GM21723 (cell line): ENCODE data around the gene CDH15.
"Not testable (repeated sequence)": the region's sequence is repeated elsewhere in the genome, so short reads cannot be mapped to it uniquely, and the experiment has no call there.

Experiments used
- ATAC-seq: cut with Tn5 transposase; IDR thresholded peaks from one replicate; pipeline ENCODE4 v1.9.1; 2021; ENCODE audit warnings: mild to moderate bottlenecking, moderate library complexity; ENCODE audit not compliant: unreplicated experiment

CDH15 gene

GRCh38 chr16:89155851-89156739 is 15.5 kb upstream of the CDH15 start:
- ATAC-seq: no peak

DNA sequence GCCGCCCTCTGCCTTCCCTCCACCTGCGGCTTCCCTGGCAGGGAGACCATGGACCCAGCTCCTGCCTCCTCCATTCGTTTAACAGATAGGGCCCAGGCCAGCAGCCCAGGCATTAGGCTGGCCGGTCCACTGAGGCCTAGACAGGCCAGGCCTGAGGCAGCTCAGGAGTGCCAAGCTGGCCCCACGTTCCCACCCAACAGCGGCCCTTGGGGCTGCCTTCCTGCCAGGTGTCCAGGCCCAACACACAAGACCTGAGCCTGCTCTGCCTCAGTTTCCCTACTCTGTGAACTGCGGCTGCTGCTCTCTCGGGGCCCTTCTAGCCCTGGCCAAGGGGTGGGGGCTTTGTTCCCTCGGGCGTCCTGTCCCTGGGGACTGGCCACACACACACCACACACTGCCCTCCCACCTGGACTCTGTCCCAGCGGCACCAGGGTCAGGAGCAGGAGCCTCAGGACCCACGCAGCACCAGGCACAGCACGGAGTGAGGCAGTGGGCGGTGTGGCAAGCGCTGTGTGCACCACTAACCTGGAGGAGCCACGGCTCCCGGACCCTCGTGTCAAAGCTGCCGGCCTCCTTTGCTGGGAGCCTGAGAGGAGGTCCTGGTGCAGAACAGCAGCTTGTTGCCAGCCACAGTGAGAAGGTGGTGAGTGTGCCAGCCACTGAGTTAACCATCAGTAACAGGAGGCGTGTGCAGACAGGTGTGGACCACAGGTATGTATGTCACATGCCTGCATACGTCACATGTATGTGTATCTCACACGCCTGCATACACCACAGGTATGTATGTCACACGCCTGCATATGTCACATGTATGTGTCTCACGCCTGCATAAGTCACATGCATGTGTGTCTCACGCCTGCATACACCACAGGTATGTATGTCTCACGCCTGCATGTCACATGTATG is 14.6 kb upstream of the CDH15 start:
- ATAC-seq: no peak

- ATAC-seq: no peak
Measured at GRCh38 chr16:89157778-89158177, 13.8 kb upstream of the CDH15 start.

GRCh38 chr16:89159066-89159849 is 12.3 kb upstream of the CDH15 start:
- ATAC-seq: no peak

DNA sequence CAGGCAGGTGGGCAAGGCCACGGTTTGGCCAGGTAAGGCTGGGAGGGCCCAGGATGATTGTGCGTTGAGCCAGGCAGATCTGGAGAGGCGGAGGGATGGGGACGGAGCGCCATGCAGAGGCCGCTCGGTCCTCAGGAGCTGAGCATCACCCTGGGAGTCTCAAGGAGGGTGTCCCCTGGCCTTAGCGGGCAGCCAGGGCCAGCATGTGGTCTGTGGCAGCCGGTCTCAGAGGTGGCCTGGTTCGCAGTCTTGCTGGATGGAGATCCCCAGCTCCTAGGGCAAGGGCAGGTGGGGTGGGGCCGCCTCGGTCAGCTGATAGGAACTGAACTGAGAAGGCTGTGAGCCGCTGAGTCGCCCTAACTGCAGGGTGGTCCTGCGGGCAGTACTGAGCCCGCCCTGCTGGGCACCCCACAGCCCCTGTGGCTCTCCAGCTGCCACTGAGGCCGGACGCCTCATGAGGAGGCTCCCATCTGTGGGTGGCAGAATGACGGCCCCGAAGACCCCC is 11.6 kb upstream of the CDH15 start:
- no peak for ATAC-seq

- ATAC-seq: no peak
Measured at GRCh38 chr16:89160977-89161701, 10.4 kb upstream of the CDH15 start.

GRCh38 chr16:89161763-89162713 is 9.5 kb upstream of the CDH15 start:
- no peak for ATAC-seq

DNA sequence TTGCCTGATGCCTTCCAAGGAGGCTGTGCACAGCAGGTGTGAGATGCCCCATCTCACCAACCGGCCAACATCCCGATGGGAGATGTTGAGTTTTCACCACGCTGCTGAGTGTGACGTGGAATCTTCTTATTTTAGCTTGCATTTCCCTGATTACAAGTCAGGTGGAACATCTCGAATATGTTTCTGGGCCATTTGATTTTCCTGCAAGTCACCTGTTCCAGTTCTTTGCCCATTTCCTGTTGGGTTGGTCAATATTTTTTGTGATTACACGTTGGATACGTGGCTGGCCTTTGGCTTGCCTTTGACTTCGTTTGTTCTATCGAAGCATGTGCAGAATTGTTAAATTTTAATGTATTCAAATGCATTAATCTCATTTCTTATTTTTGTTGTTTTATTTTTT is 8.3 kb upstream of the CDH15 start:
- no peak for ATAC-seq

DNA sequence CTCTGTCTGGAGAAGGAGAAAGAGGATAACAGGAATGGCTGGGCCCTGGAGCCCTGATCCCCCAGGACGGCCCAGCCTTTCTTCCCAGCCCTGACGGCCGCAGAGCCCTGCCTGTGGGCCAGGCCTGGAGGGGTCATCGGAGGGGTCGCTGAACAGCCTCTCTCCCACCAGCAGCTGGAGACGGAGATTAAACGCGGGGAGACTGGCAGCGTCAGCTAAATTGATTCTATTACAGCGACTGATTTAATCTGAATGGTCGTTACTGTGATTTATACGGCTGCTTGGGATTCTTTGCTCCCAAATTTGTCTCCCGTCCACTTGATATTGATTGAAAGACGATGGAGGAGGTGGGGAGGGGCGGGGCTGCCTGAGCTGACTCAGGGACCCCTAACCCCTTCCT is 7.1 kb upstream of the CDH15 start:
- ATAC-seq: no peak

DNA sequence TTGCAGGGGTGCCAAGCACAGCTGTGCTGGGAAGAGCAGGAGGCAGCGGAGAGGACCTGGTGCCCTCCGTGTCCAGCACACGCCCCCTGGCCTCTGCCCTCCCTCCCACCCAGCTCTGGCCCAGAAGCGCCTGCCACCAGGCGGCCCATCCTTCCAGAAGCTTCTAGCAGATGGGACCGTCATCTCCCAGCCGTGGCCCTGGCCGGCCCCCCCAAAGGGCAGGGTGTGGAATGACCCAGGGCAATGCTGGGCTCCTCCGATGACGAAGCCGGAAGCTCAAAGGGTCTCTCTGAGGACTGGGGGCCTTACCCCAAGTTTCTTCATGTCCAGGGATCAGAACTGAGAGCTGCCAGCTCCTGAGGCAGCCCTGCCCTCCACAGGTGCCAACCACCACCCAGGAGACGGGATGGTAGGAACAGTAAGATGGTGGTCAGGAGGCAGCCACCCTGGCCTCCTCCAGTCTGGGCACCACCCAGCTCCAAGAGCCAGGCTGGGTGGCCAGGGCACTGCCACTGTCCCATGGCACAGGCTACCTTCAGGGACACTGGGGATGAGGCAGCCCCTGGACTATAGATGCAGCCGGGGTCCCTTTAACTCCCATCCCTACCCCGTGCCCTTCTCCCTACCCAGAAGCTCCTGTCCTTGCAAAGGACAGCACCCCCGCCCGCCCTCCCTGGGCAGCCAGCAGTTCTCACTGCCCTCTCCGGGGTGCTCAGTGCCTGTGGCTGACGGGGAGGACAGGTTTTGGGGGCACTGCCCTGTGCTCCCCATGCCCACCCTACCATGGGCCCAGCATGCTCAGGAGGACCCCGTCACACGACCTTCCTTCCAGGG is 6.5 kb upstream of the CDH15 start:
- no peak for ATAC-seq

DNA sequence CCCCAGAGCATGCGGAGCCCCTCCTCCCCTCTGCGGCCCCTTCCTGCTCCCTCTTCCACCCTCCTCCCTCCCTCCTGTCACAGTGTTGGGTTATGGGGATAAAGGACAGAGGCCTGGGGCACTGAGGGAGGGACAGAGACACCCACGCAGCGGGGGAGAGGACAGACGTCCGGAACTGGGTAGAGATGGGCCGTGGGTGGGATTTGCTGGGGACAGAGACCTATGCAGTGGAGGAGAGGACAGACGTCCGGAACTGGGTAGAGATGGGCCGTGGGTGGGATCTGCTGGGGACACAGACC is 5.9 kb upstream of the CDH15 start:
- not testable (repeated sequence) for ATAC-seq

DNA sequence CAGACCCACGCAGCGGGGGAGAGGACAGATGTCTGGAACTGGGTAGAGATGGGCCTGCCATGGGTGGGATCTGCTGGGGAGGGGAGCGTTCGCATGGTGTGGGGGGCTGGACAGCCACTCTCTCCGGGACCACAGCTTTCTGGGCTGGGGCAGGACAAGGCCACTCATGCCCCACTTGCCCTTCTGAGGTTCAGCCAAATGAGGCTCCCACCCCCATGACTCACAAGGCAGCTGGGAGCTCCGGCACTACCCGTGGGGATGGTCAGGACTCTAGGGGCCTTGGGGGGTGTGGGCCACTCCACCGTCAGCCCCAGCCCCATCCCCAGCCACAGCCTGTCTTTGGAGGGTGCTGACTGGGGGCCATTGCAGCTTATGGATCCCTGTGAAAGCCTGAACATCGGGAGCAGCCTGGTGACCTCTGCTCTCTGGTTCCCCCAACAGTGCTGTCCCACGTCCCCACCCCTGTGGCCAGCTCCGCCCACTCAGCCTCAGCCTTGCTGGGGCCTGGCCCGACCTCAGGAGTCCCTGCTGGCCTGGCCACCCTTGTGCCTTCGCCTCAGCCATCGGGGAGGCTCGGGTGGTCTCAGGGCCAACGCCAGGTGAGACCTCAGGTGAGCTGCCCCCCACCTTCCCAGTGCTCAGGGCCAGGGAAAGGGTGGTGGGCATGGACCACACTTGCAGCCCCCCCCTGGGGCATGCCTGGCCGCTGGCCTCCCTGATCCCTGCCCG is 4.7 kb upstream of the CDH15 start:
- ATAC-seq: no peak

DNA sequence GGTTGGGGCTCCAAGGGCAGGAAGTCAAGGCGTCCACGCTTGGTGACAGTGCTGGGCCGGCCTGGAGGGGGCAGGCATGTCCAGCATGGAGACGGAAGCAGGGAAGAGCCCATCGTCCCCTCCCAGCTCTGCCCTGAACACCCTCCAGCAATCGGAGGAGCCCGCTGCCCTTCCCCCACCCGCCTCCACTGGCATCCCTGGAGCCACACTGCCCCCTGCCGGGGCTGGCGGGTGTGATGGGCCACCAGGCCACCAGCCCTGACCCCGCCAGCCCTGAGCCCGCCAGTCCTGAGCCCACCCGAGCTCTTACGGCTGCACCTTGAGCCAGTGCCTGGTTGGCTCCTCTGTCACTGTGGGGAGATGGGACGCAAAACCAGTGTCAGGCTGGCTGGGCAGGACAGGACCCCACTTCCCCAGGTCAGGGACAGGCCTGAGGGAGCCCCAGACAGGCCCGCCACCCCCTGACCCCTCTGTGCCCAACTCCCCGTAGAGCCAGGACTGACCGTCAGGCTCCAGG is 4.1 kb upstream of the CDH15 start:
- ATAC-seq: no peak

GRCh38 chr16:89168381-89169189 is 3.0 kb upstream of the CDH15 start:
- ATAC-seq: no peak

GRCh38 chr16:89169778-89170177 is 1.8 kb upstream of the CDH15 start:
- ATAC-seq: no peak

- no peak for ATAC-seq
Measured at GRCh38 chr16:89170346-89171215, 967 bp upstream of the CDH15 start.
